HEK293 (cell line): Measurements from ENCODE around the gene EPHA2.

Experiments
- OSR2 ChIP-seq: fragments of 450-650 bp; formaldehyde crosslinking; IDR thresholded peaks from 2 replicates; pipeline ENCODE4 v1.5.1; 2016; ENCODE audit warnings: missing biosample characterization, missing genetic modification characterization
- PRDM1 ChIP-seq: fragments of 450-650 bp; formaldehyde crosslinking; IDR thresholded peaks from 2 replicates; pipeline ENCODE4; 2016; ENCODE audit warnings: missing biosample characterization, missing genetic modification characterization
- SP3 ChIP-seq: fragments of 450-650 bp; formaldehyde crosslinking; IDR thresholded peaks from 2 replicates; pipeline ENCODE4 v1.5.1; 2016; ENCODE audit warnings: missing biosample characterization, missing genetic modification characterization
- TCF7L2 ChIP-seq: IDR thresholded peaks from 2 replicates; pipeline ENCODE4 v1.6.1; 2011; ENCODE audit warnings: low read depth, mild to moderate bottlenecking, inconsistent platforms, low read length, moderate library complexity, borderline replicate concordance
- TRIM28 ChIP-seq: IDR thresholded peaks from 2 replicates; pipeline ENCODE4 v1.6.1; 2011; ENCODE audit warnings: low read length, control low read depth, borderline replicate concordance
- ZBTB7A ChIP-seq: fragments of 450-650 bp; formaldehyde crosslinking; IDR thresholded peaks from 2 replicates; pipeline ENCODE4 v1.5.1; 2016; ENCODE audit warnings: low read depth, missing biosample characterization, missing genetic modification characterization
- ZNF266 ChIP-seq: fragments of 450-650 bp; formaldehyde crosslinking; IDR thresholded peaks from 2 replicates; pipeline ENCODE4 v1.5.1; 2016; ENCODE audit warnings: missing biosample characterization, missing genetic modification characterization, low read depth
- ZNF629 ChIP-seq: fragments of 450-650 bp; formaldehyde crosslinking; IDR thresholded peaks from 2 replicates; pipeline ENCODE4 v1.5.1; 2017; ENCODE audit warnings: missing biosample characterization, missing genetic modification characterization
- ZNF670 ChIP-seq: fragments of 450-650 bp; formaldehyde crosslinking; IDR thresholded peaks from 2 replicates; pipeline ENCODE4 v1.5.1; 2016; ENCODE audit warnings: missing biosample characterization, missing genetic modification characterization, low read depth
- TF ChIP-seq, protein P1 (sequence below): fragments of 450-650 bp; formaldehyde crosslinking; IDR thresholded peaks from 2 replicates; pipeline ENCODE4 v1.5.1; 2016; ENCODE audit warnings: missing biosample characterization, missing genetic modification characterization

- TF ChIP-seq, protein P1, sequence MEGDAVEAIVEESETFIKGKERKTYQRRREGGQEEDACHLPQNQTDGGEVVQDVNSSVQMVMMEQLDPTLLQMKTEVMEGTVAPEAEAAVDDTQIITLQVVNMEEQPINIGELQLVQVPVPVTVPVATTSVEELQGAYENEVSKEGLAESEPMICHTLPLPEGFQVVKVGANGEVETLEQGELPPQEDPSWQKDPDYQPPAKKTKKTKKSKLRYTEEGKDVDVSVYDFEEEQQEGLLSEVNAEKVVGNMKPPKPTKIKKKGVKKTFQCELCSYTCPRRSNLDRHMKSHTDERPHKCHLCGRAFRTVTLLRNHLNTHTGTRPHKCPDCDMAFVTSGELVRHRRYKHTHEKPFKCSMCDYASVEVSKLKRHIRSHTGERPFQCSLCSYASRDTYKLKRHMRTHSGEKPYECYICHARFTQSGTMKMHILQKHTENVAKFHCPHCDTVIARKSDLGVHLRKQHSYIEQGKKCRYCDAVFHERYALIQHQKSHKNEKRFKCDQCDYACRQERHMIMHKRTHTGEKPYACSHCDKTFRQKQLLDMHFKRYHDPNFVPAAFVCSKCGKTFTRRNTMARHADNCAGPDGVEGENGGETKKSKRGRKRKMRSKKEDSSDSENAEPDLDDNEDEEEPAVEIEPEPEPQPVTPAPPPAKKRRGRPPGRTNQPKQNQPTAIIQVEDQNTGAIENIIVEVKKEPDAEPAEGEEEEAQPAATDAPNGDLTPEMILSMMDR (tag by site-specific recombination): no peak
- TF ChIP-seq OSR2 (no peak), ZNF670 (tag by site-specific recombination) (no peak), SP3 (tag by site-specific recombination) (no peak), TCF7L2 (no peak), PRDM1 (tag by site-specific recombination) (no peak), TRIM28 (no peak), ZNF266 (tag by site-specific recombination) (no peak), ZNF629 (tag by site-specific recombination) (no peak), ZBTB7A (no peak)
These were observed 66.9 kb downstream of the EPHA2 start for GRCh38 chr1:16088996-16089395.
